Measurements from ENCODE around the gene CNGA1. TPM values are rescaled to one million over a fixed set of nuclear protein-coding genes. Genes with fewer than 3 reads are reported as not detected.
"Not testable (repeated sequence)": the region's sequence is repeated elsewhere in the genome, so short reads cannot be mapped to it uniquely, and the experiment has no call there.

CNGA1 gene
- total RNA-seq, 2 experiments from 2014 or later = 0.26 to 0.94 TPM

- peaks cover 11% of the 10 kb centered on the region for H3K27me3 Mint-ChIP-seq (ENCODE audit: low read depth)
- CTCF ChIA-PET = interaction anchor here (1.0 to 1.5 kb wide), 3 partner anchors 9 to 112 kb away, joined by 3 to 4 read pairs (median 4); no protein-coding TSS in a partner anchor
- H3K27ac Mint-ChIP-seq; intact Hi-C loops (cut with micrococcal nuclease); H3K36me3 Mint-ChIP-seq (ENCODE audit: low read depth); H3K4me3 Mint-ChIP-seq; DNase-seq; H3K4me1 Mint-ChIP-seq (ENCODE audit: low read depth); H3K9me3 Mint-ChIP-seq: not testable (repeated sequence)
Measured at GRCh38 chr4:47922436-47923260, 93.8 kb downstream of the CNGA1 start.

- CTCF ChIA-PET = interaction anchor here (0.5 to 1.3 kb wide), 3 partner anchors 8 to 123 kb away, joined by 3 to 6 read pairs (median 3); no protein-coding TSS in a partner anchor
- DNase-seq; H3K27me3 Mint-ChIP-seq (ENCODE audit: low read depth); H3K27ac Mint-ChIP-seq; intact Hi-C loops (cut with micrococcal nuclease); H3K4me3 Mint-ChIP-seq; H3K36me3 Mint-ChIP-seq (ENCODE audit: low read depth): not testable (repeated sequence)
- H3K9me3 Mint-ChIP-seq = peaks cover 10% of the 10 kb centered on the region
- peaks cover 19% of the 10 kb centered on the region for H3K4me1 Mint-ChIP-seq (ENCODE audit: low read depth)
Measured at GRCh38 chr4:47917163-47917562, 99.3 kb downstream of the CNGA1 start.

- Mint-ChIP-seq H3K9me3 (peaks cover 10% of the 10 kb centered on the region), H3K4me3 (peak overlapping the region; percentile 90), H3K4me1 (ENCODE audit: low read depth) (peaks cover 28% of the 10 kb centered on the region), H3K36me3 (ENCODE audit: low read depth) (peaks cover 16% of the 10 kb centered on the region), H3K27ac (no peak overlapping the region), H3K27me3 (ENCODE audit: low read depth) (no peaks in the 10 kb centered on the region)
- DNase-seq = no peak
- CTCF ChIA-PET = interaction anchor here (3.1 kb wide), 1 partner anchor 18 kb away, joined by 9 read pairs; no protein-coding TSS in a partner anchor
- intact Hi-C loops (cut with micrococcal nuclease) = loop anchor here (2.0 kb wide), 1 partner anchor 915 kb away; the partner anchor contains the start of gene OCIAD1
Measured at GRCh38 chr4:47915378-47915777, 101.1 kb downstream of the CNGA1 start.

GRCh38 chr4:47914926-47915237 lies 101.6 kb downstream of the CNGA1 start:
- CTCF ChIA-PET = interaction anchor here (0.6 to 3.1 kb wide), 2 partner anchors 19 to 37 kb away, joined by 3 to 9 read pairs; no protein-coding TSS in a partner anchor
- peaks cover 29% of the 10 kb centered on the region for H3K4me1 Mint-ChIP-seq (ENCODE audit: low read depth)
- H3K4me3 Mint-ChIP-seq = peak overlapping the region; percentile 90
- H3K36me3 Mint-ChIP-seq (ENCODE audit: low read depth) = peaks cover 20% of the 10 kb centered on the region
- peak overlapping the region; percentile 76 for H3K27ac Mint-ChIP-seq
- no peak for DNase-seq
- H3K9me3 Mint-ChIP-seq = peaks cover 10% of the 10 kb centered on the region
- intact Hi-C loops (cut with micrococcal nuclease) = loop anchor here (1.0 to 5.0 kb wide), 10 partner anchors 23 to 916 kb away; partner anchors contain the start of genes ATP10D, COMMD8, OCIAD1 and SLAIN2
- no peaks in the 10 kb centered on the region for H3K27me3 Mint-ChIP-seq (ENCODE audit: low read depth)

- peak; percentile 97 for DNase-seq
- Mint-ChIP-seq H3K27me3 (ENCODE audit: low read depth) (no peaks in the 10 kb centered on the region), H3K27ac (peak within 1 kb of the TSS; percentile 91), H3K4me3 (peak within 1 kb of the TSS; percentile 90), H3K9me3 (peaks cover 10% of the 10 kb centered on the region), H3K4me1 (ENCODE audit: low read depth) (peaks cover 29% of the 10 kb centered on the region), H3K36me3 (ENCODE audit: low read depth) (peaks cover 20% of the 10 kb centered on the region)
- CTCF ChIA-PET = interaction anchor here (0.6 to 3.1 kb wide), 2 partner anchors 19 to 38 kb away, joined by 3 to 9 read pairs; no protein-coding TSS in a partner anchor
- intact Hi-C loops (cut with micrococcal nuclease) = loop anchor here (1.0 to 5.0 kb wide), 10 partner anchors 22 to 916 kb away; partner anchors contain the start of genes ATP10D, COMMD8, OCIAD1 and SLAIN2
Measured at GRCh38 chr4:47914220-47914925, 102.1 kb downstream of the CNGA1 start, which contains the start of gene NFXL1. NFXL1 (minus strand) TSS chr4:47914583; CDS start chr4:47914203, 380 bp downstream.

GRCh38 chr4:47913861-47914219 lies 102.6 kb downstream of the CNGA1 start:
- H3K4me3 Mint-ChIP-seq = peak overlapping the region; percentile 90
- CTCF ChIA-PET = interaction anchor here (3.1 kb wide), 1 partner anchor 20 kb away, joined by 9 read pairs; no protein-coding TSS in a partner anchor
- H3K36me3 Mint-ChIP-seq (ENCODE audit: low read depth) = peaks cover 22% of the 10 kb centered on the region
- H3K9me3 Mint-ChIP-seq = peaks cover 10% of the 10 kb centered on the region
- no peaks in the 10 kb centered on the region for H3K27me3 Mint-ChIP-seq (ENCODE audit: low read depth)
- intact Hi-C loops (cut with micrococcal nuclease) = loop anchor here (1.0 to 5.0 kb wide), 10 partner anchors 22 to 917 kb away; partner anchors contain the start of genes ATP10D, COMMD8, OCIAD1 and SLAIN2
- H3K4me1 Mint-ChIP-seq (ENCODE audit: low read depth) = peaks cover 29% of the 10 kb centered on the region
- peak; percentile 45 for DNase-seq
- peak overlapping the region; percentile 91 for H3K27ac Mint-ChIP-seq

- Mint-ChIP-seq H3K4me3 (peak overlapping the region; percentile 90), H3K9me3 (peaks cover 6% of the 10 kb centered on the region), H3K27me3 (ENCODE audit: low read depth) (no peaks in the 10 kb centered on the region), H3K36me3 (ENCODE audit: low read depth) (peaks cover 24% of the 10 kb centered on the region), H3K27ac (peak overlapping the region; percentile 91), H3K4me1 (ENCODE audit: low read depth) (peaks cover 29% of the 10 kb centered on the region)
- CTCF ChIA-PET = no interaction called here
- DNase-seq = no peak
- intact Hi-C loops (cut with micrococcal nuclease) = loop anchor here (5.0 kb wide), 1 partner anchor 426 kb away; the partner anchor contains the start of gene ATP10D
Measured at GRCh38 chr4:47913330-47913729, 103.2 kb downstream of the CNGA1 start.

- CTCF ChIA-PET = interaction anchor here (1.2 kb wide), 1 partner anchor 70 kb away, joined by 3 read pairs; no protein-coding TSS in a partner anchor
- H3K36me3 Mint-ChIP-seq (ENCODE audit: low read depth) = peaks cover 31% of the 10 kb centered on the region
- no peaks in the 10 kb centered on the region for H3K9me3 Mint-ChIP-seq
- H3K27ac Mint-ChIP-seq = no peak overlapping the region
- H3K27me3 Mint-ChIP-seq (ENCODE audit: low read depth) = no peaks in the 10 kb centered on the region
- H3K4me3 Mint-ChIP-seq = no peak overlapping the region
- intact Hi-C loops (cut with micrococcal nuclease) = no loop called here
- DNase-seq = no peak
- peaks cover 16% of the 10 kb centered on the region for H3K4me1 Mint-ChIP-seq (ENCODE audit: low read depth)
Measured at GRCh38 chr4:47907089-47907646, 109.3 kb downstream of the CNGA1 start.

- Mint-ChIP-seq H3K36me3 (ENCODE audit: low read depth) (peaks cover 25% of the 10 kb centered on the region), H3K27ac (no peak overlapping the region), H3K4me3 (no peak overlapping the region), H3K27me3 (ENCODE audit: low read depth) (no peaks in the 10 kb centered on the region), H3K9me3 (no peaks in the 10 kb centered on the region), H3K4me1 (ENCODE audit: low read depth) (no peaks in the 10 kb centered on the region)
- intact Hi-C loops (cut with micrococcal nuclease) = no loop called here
- CTCF ChIA-PET = interaction anchor here (0.8 to 1.3 kb wide), 3 partner anchors 16 to 63 kb away, joined by 3 to 4 read pairs (median 3); no protein-coding TSS in a partner anchor
- DNase-seq = no peak
Measured at GRCh38 chr4:47899639-47900038, 116.8 kb downstream of the CNGA1 start.

GRCh38 chr4:47891928-47892327 lies 124.6 kb downstream of the CNGA1 start:
- H3K4me3 Mint-ChIP-seq = no peak overlapping the region
- peaks cover 13% of the 10 kb centered on the region for H3K4me1 Mint-ChIP-seq (ENCODE audit: low read depth)
- no peak for DNase-seq
- H3K27me3 Mint-ChIP-seq (ENCODE audit: low read depth) = no peaks in the 10 kb centered on the region
- CTCF ChIA-PET = interaction anchor here (0.7 kb wide), 2 partner anchors 10 to 195 kb away, joined by 3 read pairs; no protein-coding TSS in a partner anchor
- intact Hi-C loops (cut with micrococcal nuclease) = loop anchor here (1.0 to 5.0 kb wide), 2 partner anchors 22 to 55 kb away; partner anchors contain the start of genes CORIN and NFXL1
- no peak overlapping the region for H3K27ac Mint-ChIP-seq
- H3K9me3 Mint-ChIP-seq = no peaks in the 10 kb centered on the region
- peaks cover 40% of the 10 kb centered on the region for H3K36me3 Mint-ChIP-seq (ENCODE audit: low read depth)
